ENCODE results near the gene NOL3.

NOL3 gene

GRCh38 chr16:67148656-67149275 lies 21.6 kb upstream of the NOL3 start:
- DNase-seq (ENCODE audit: low spot score), result peak; percentile 71
- TF ChIP-seq CTCF (IDR thresholded peaks at IDR 0.05), result no peak
- no peak overlapping the region for H3K4me3 ChIP-seq
- no peak overlapping the region for H3K27ac ChIP-seq

- Histone ChIP-seq H3K4me3 (peak overlapping the region; percentile 75), H3K27ac (peak overlapping the region; percentile 87 to 91)
- TF ChIP-seq CTCF (IDR thresholded peaks at IDR 0.05), result no peak
- DNase-seq (ENCODE audit: low spot score), result peak; percentile 71
Measured at GRCh38 chr16:67149276-67150046, 20.9 kb upstream of the NOL3 start.

GRCh38 chr16:67150047-67150832 lies 20.1 kb upstream of the NOL3 start:
- Histone ChIP-seq H3K27ac (peak overlapping the region; percentile 87 to 91), H3K4me3 (peak overlapping the region; percentile 75)
- peak; percentile 75 for DNase-seq (ENCODE audit: low spot score)
- TF ChIP-seq CTCF (IDR thresholded peaks at IDR 0.05), result no peak

GRCh38 chr16:67150833-67151396 lies 19.4 kb upstream of the NOL3 start, which contains the start of gene B3GNT9:
B3GNT9 (minus strand) TSS chr16:67150998; CDS start chr16:67150485, 513 bp downstream.
- Histone ChIP-seq H3K4me3 (peak within 1 kb of the TSS; percentile 75), H3K27ac (peak within 1 kb of the TSS; percentile 87 to 91)
- no peak for TF ChIP-seq CTCF (IDR thresholded peaks at IDR 0.05)
- DNase-seq (ENCODE audit: low spot score), result peak; percentile 85

GRCh38 chr16:67151431-67152097 lies 18.8 kb upstream of the NOL3 start:
- DNase-seq (ENCODE audit: low spot score), result no peak
- Histone ChIP-seq H3K27ac (peak overlapping the region; percentile 87 to 91), H3K4me3 (peak overlapping the region; percentile 75)
- TF ChIP-seq CTCF (IDR thresholded peaks at IDR 0.05), result no peak

GRCh38 chr16:67154578-67155294 lies 15.6 kb upstream of the NOL3 start:
- H3K4me3 ChIP-seq, result peak overlapping the region; percentile 65
- H3K27ac ChIP-seq, result no peak overlapping the region
- no peak for DNase-seq (ENCODE audit: low spot score)
- no peak for TF ChIP-seq CTCF (IDR thresholded peaks at IDR 0.05)
